CD4-positive, alpha-beta T cell (primary cell): ENCODE measurements around the gene PLD4. TPM values are rescaled to one million over a fixed set of nuclear protein-coding genes. Genes with fewer than 3 reads are reported as not detected.

Source experiments
- ATAC-seq: fragments of 200-7000 bp; cut with Tn5 transposase; one replicate; pipeline ENCODE4 v1.10.0; 2022; ENCODE audit warnings: mild to moderate bottlenecking; ENCODE audit not compliant: poor library complexity
- CTCF ChIA-PET: fragments of 350-600 bp; sonication (Branson Sonifier 250); formaldehyde crosslinking; loops from one replicate; lab custom pipeline; 2021; ENCODE audit warnings: antibody characterized with exemption, inconsistent platforms; lab: Charles Lee
- POLR2A ChIA-PET: fragments of 350-600 bp; sonication (Branson Sonifier 250); formaldehyde crosslinking; loops from one replicate; lab custom pipeline; 2021; ENCODE audit warnings: antibody characterized with exemption, inconsistent platforms; lab: Charles Lee
- DNase-seq, 14 experiments: peaks; one replicate each; pipeline ENCODE4 v3.0.0-alpha.2; 2013 to 2020; ENCODE audit warnings: mixed read lengths in 2 of 14
- H3K27ac ChIP-seq, 2 donors: one replicate each; pipeline versions ENCODE4 v1.5.1 to v1.7.0; 2013; ENCODE audit warnings: low read length in 2 of 2, low read depth in 1 of 2, mild to moderate bottlenecking in 1 of 2
- H3K27me3 ChIP-seq, 2 experiments: 1 replicate in 1 of 2; 2 replicates in 1 of 2; pipeline versions ENCODE4 v1.6.1 to v1.7.0; 2013; ENCODE audit warnings: low read length in 2 of 2, control low read depth in 1 of 2, mild to moderate bottlenecking in 1 of 2, moderate library complexity in 1 of 2; ENCODE audit not compliant: insufficient read depth in 2 of 2, control insufficient read depth in 1 of 2
- H3K36me3 ChIP-seq: one replicate; pipeline ENCODE4 v1.6.1; 2013; ENCODE audit warnings: low read length, control low read depth; ENCODE audit not compliant: insufficient read depth
- H3K4me1 ChIP-seq: one replicate; pipeline ENCODE4 v1.6.1; 2013; ENCODE audit warnings: low read length, control low read depth; ENCODE audit not compliant: insufficient read depth
- H3K4me3 ChIP-seq: one replicate; pipeline ENCODE4 v1.5.1; 2013; ENCODE audit warnings: mild to moderate bottlenecking, low read length, moderate library complexity
- H3K9me3 ChIP-seq, 2 experiments: 1 replicate in 1 of 2; 2 replicates in 1 of 2; pipeline versions ENCODE4 v1.6.1 to v1.7.0; 2013; ENCODE audit warnings: low read length in 2 of 2, mild to moderate bottlenecking in 2 of 2, control low read depth in 1 of 2, moderate library complexity in 1 of 2; ENCODE audit not compliant: control insufficient read depth in 1 of 2, insufficient read depth in 1 of 2
- H3K27ac Mint-ChIP-seq: one replicate; pipeline ENCODE4 v1.8.0; 2020; ENCODE audit warnings: mixed read lengths
- H3K27me3 Mint-ChIP-seq: one replicate; pipeline ENCODE4 v1.8.0; 2021; ENCODE audit warnings: mixed read lengths
- H3K36me3 Mint-ChIP-seq: one replicate; pipeline ENCODE4 v1.8.0; 2021; ENCODE audit warnings: low read depth, mixed read lengths
- H3K4me1 Mint-ChIP-seq: one replicate; pipeline ENCODE4 v1.8.0; 2021; ENCODE audit warnings: low read depth, mixed read lengths
- H3K4me3 Mint-ChIP-seq: one replicate; pipeline ENCODE4 v1.8.0; 2020; ENCODE audit warnings: mild to moderate bottlenecking, mixed read lengths
- H3K9me3 Mint-ChIP-seq: one replicate; pipeline ENCODE4 v1.8.0; 2020; ENCODE audit warnings: mixed read lengths
- intact Hi-C, 2 experiments: fragments of 100-400 bp; cut with DNase I in 1 of 2; cut with micrococcal nuclease in 1 of 2; formaldehyde crosslinking; loops; one replicate each; pipeline versions ENCODE4 v1.15.1 to v1.9.0; 2023 to 2025; cut with DNase I, micrococcal nuclease
- total RNA-seq, 174 experiments: library from RNA in 2 of 174; stranded (reverse) in 2 of 174; gene quantifications; one replicate each; pipeline ENCODE4 v1.2.3 and lab custom pipeline; 2021 to 2026
- TF ChIP-seq, protein P1 (sequence below): fragments of 200-600 bp; IDR thresholded peaks from one replicate; pipeline ENCODE4 v1.8.0; 2022; ENCODE audit warnings: antibody characterized with exemption, mild to moderate bottlenecking

Gene PLD4
- total RNA-seq, 2 experiments from 2014 or later: 1.6 to 2.1 TPM

DNA sequence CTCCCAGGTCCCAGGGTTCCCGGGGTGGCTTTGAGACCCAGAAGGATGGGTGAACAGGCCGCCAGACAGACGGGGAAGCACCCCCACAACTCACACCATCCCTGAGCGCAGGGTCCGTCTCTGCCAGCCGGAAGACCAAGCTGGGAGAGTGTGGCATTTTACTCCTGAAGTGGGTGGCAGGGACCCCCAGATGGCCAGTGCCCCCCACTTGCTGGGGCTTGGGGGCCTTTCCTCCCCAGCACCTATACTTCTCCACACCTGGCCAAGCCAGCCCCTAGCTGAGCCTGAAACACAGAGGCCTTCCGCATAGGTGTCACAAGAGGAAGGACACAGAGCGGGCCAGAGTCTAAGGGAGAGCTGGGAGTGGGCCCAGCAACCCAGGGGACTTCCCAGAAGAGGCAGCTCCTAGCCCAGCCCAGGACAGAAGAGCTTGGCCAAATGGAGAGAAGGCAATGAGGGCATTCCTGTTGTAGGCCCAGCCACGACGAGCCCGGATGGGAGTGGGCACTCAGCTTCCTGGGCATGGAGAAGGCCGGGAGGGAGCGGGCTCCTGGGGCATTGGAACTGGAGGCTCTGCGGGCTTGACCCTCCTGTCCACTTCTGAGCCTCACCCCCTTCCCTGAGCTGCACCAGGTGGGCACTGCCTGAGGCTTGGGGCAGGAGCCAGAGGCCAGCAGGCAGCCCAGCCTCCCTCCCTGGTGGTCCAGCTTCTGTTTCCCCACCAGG is 50.1 kb downstream of the PLD4 start:
- peaks cover 33% of the 10 kb centered on the region for H3K27me3 Mint-ChIP-seq
- POLR2A ChIA-PET: interaction anchor here (1.1 to 1.9 kb wide), 3 partner anchors 70 to 90 kb away, joined by 3 to 7 read pairs (median 4); partner anchors contain the start of gene GPR132
- H3K4me1 Mint-ChIP-seq: peaks cover 5% of the 10 kb centered on the region
- H3K27me3 ChIP-seq: peaks cover 25 to 29% of the 10 kb centered on the region in 2 experiments
- peaks cover 0 to 11% of the 10 kb centered on the region in 2 experiments for H3K9me3 ChIP-seq
- CTCF ChIA-PET: interaction anchor here (0.9 to 3.5 kb wide), 6 partner anchors 59 to 112 kb away, joined by 3 to 33 read pairs (median 3); no protein-coding TSS in a partner anchor
- H3K36me3 ChIP-seq: no peaks in the 10 kb centered on the region
- no peak overlapping the region for H3K4me3 Mint-ChIP-seq
- H3K27ac Mint-ChIP-seq: no peak overlapping the region
- TF ChIP-seq, protein P1, sequence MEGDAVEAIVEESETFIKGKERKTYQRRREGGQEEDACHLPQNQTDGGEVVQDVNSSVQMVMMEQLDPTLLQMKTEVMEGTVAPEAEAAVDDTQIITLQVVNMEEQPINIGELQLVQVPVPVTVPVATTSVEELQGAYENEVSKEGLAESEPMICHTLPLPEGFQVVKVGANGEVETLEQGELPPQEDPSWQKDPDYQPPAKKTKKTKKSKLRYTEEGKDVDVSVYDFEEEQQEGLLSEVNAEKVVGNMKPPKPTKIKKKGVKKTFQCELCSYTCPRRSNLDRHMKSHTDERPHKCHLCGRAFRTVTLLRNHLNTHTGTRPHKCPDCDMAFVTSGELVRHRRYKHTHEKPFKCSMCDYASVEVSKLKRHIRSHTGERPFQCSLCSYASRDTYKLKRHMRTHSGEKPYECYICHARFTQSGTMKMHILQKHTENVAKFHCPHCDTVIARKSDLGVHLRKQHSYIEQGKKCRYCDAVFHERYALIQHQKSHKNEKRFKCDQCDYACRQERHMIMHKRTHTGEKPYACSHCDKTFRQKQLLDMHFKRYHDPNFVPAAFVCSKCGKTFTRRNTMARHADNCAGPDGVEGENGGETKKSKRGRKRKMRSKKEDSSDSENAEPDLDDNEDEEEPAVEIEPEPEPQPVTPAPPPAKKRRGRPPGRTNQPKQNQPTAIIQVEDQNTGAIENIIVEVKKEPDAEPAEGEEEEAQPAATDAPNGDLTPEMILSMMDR: no peak
- H3K4me3 ChIP-seq: no peak overlapping the region
- H3K9me3 Mint-ChIP-seq: no peaks in the 10 kb centered on the region
- ATAC-seq (no peak), DNase-seq (peak in 1 of 14 experiments; percentile 7)
- peaks cover 23% of the 10 kb centered on the region for H3K4me1 ChIP-seq
- intact Hi-C loops: loop anchor here in 1 of 2 experiments (2.0 kb wide), 1 partner anchor 112 kb away; no protein-coding TSS in a partner anchor
- H3K27ac ChIP-seq: no peak overlapping the region
- H3K36me3 Mint-ChIP-seq: no peaks in the 10 kb centered on the region

DNA sequence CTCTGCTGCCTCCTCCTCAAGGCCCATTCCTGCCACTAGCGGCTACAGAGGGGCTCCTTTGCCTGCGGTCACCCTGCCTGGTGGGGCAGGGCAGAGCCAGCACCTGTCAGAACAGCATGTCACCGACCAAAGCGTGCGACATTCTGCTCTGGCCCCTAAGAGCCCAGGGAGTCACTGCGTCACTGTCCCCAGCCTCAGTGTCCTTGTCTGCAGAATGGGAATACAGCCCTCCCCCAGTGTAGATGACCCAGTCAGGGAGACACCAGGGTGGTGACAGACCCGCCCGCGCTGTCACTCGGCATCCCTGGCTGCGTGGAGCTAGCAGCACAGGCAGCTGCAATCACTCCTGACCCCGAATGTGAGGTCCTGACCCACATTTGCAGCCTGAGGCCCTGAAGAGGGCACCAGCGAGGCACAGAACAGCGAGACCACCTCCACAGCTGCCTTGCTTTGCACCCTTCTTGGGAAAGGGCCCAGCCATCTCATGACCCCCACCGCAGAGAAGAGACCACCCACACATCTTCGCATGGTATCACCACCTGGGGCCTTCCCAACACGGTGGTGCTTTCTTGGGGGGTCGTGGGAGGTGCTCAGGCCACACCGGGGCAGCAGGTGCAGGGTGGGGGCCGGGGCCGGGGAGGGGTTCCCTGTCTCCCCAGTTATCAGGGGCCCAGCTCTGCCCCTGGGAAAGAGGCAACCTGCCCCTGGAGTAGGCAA is 51.0 kb downstream of the PLD4 start:
- peaks cover 0 to 11% of the 10 kb centered on the region in 2 experiments for H3K9me3 ChIP-seq
- no peak for ATAC-seq
- intact Hi-C loops: loop anchor here (1.0 to 2.0 kb wide), 4 partner anchors 70 to 377 kb away; no protein-coding TSS in a partner anchor

More for the DNA sequence above, 51.0 kb downstream of the PLD4 start:
- Mint-ChIP-seq H3K27me3 (peaks cover 36% of the 10 kb centered on the region), H3K9me3 (no peaks in the 10 kb centered on the region), H3K27ac (no peak overlapping the region), H3K36me3 (no peaks in the 10 kb centered on the region), H3K4me3 (no peak overlapping the region), H3K4me1 (peaks cover 5% of the 10 kb centered on the region)
- DNase-seq: peak in 4 of 14 experiments; percentile 9 to 58 (median 42)
- ChIA-PET CTCF (interaction anchor here (0.9 to 3.5 kb wide), 6 partner anchors 58 to 111 kb away, joined by 3 to 33 read pairs (median 3); no protein-coding TSS in a partner anchor), POLR2A (interaction anchor here (1.1 to 1.9 kb wide), 3 partner anchors 69 to 89 kb away, joined by 3 to 7 read pairs (median 4); partner anchors contain the start of gene GPR132)
- H3K4me1 ChIP-seq: peaks cover 23% of the 10 kb centered on the region
- TF ChIP-seq, protein P1: no peak
- H3K4me3 ChIP-seq: no peak overlapping the region
- H3K27me3 ChIP-seq: peaks cover 25 to 29% of the 10 kb centered on the region in 2 experiments
- H3K27ac ChIP-seq: no peak overlapping the region
- no peaks in the 10 kb centered on the region for H3K36me3 ChIP-seq
